Fibroblast of lung (primary cell): ENCODE data around the gene HMCN2. TPM values are rescaled to one million over a fixed set of nuclear protein-coding genes. Genes with fewer than 3 reads are reported as not detected.

Experiments used
- DNase-seq, 2 donors: peaks; one replicate each; pipeline versions ENCODE4 v3.0.0 to v3.0.0-alpha.2; 2010; ENCODE audit warnings: low read depth in 2 of 2
- H2AFZ ChIP-seq: 2 replicates; pipeline ENCODE4 v1.5.1; 2012; ENCODE audit warnings: low read length, control low read depth, inconsistent platforms
- H3K27ac ChIP-seq: 2 replicates; pipeline ENCODE4 v1.5.1; 2011; ENCODE audit warnings: low read length, control low read depth; ENCODE audit not compliant: insufficient read depth
- H3K27me3 ChIP-seq: 2 replicates; pipeline ENCODE4 v1.5.1; 2011; ENCODE audit warnings: mild to moderate bottlenecking, low read length; ENCODE audit not compliant: control insufficient read depth, insufficient read depth
- H3K36me3 ChIP-seq: 2 replicates; pipeline ENCODE4 v1.5.1; 2011; ENCODE audit warnings: low read length; ENCODE audit not compliant: control insufficient read depth, insufficient read depth
- H3K4me1 ChIP-seq: 2 replicates; pipeline ENCODE4 v1.5.1; 2011; ENCODE audit warnings: low read length; ENCODE audit not compliant: control insufficient read depth, insufficient read depth; ENCODE audit errors: extremely low read depth
- H3K4me2 ChIP-seq: 2 replicates; pipeline ENCODE4 v1.5.1; 2011; ENCODE audit warnings: low read length, control low read depth; ENCODE audit not compliant: insufficient read depth; ENCODE audit errors: extremely low read depth
- H3K4me3 ChIP-seq, 4 experiments: fragments of 200-600 bp in 1 of 4; sonication (generic) in 1 of 4; replicated peaks in 1 of 4; 2 replicates each; pipeline ENCODE4 v1.5.1; 2011 to 2016; ENCODE audit warnings: low read length in 4 of 4, low read depth in 3 of 4, mild to moderate bottlenecking in 3 of 4, control low read depth in 2 of 4, inconsistent platforms in 1 of 4, mixed read lengths in 1 of 4; ENCODE audit not compliant: insufficient read depth in 1 of 4; ENCODE audit errors: control extremely low read depth in 1 of 4
- H3K79me2 ChIP-seq: 2 replicates; pipeline ENCODE4 v1.5.1; 2012; ENCODE audit warnings: mild to moderate bottlenecking, low read length, inconsistent platforms; ENCODE audit not compliant: control insufficient read depth, insufficient read depth
- H3K9ac ChIP-seq: 2 replicates; pipeline ENCODE4 v1.5.1; 2011; ENCODE audit warnings: mild to moderate bottlenecking, low read length, control low read depth; ENCODE audit not compliant: insufficient read depth
- H3K9me3 ChIP-seq: 2 replicates; pipeline ENCODE4 v1.5.1; 2012; ENCODE audit warnings: low read depth, low read length; ENCODE audit not compliant: control insufficient read depth, insufficient read depth
- H4K20me1 ChIP-seq: 2 replicates; pipeline ENCODE4 v1.5.1; 2011; ENCODE audit warnings: low read length; ENCODE audit not compliant: control insufficient read depth, insufficient read depth; ENCODE audit errors: extremely low read depth
- EZH2 ChIP-seq: IDR thresholded peaks from 2 replicates; pipeline ENCODE4 v1.5.1; 2012; ENCODE audit warnings: low read length, control low read depth, mild to moderate bottlenecking; ENCODE audit errors: missing control alignments
- polyA plus RNA-seq, 2 donors: library from polyadenylated mRNA; depleted of rRNA in 1 of 2; stranded (reverse) in 1 of 2; unstranded in 1 of 2; fragments of >200 nt; gene quantifications; 2 replicates each; pipeline ENCODE4 v1.2.1, GENCODE V29; 2011 to 2012; ENCODE audit warnings: missing spikeins in 1 of 2
- total RNA-seq: library from RNA; depleted of rRNA; stranded (reverse); fragments of >200 nt; gene quantifications from 2 replicates; pipeline ENCODE4 v1.2.1, GENCODE V29; 2014
- TF ChIP-seq, protein P1 (sequence below), 2 donors: IDR thresholded peaks in 1 of 2; conservative IDR thresholded peaks in 1 of 2; 1 replicate in 1 of 2; 2 replicates in 1 of 2; pipeline ENCODE4 v1.5.1; 2011 to 2012; ENCODE audit warnings: low read length in 2 of 2, control low read depth in 1 of 2, inconsistent platforms in 1 of 2, low read depth in 1 of 2, mild to moderate bottlenecking in 1 of 2

The HMCN2 gene
- total and polyA plus RNA-seq, 2 donors (not counting 1 experiment from before 2014, with no cell fraction given): under 0.01 TPM; not detected in 1

- no peak overlapping the region for H2AFZ ChIP-seq
- H4K20me1 ChIP-seq: no peaks in the 10 kb centered on the region
- no peaks in the 10 kb centered on the region for H3K27me3 ChIP-seq
- H3K9me3 ChIP-seq: no peaks in the 10 kb centered on the region
- TF ChIP-seq EZH2: no peak
- TF ChIP-seq, protein P1, sequence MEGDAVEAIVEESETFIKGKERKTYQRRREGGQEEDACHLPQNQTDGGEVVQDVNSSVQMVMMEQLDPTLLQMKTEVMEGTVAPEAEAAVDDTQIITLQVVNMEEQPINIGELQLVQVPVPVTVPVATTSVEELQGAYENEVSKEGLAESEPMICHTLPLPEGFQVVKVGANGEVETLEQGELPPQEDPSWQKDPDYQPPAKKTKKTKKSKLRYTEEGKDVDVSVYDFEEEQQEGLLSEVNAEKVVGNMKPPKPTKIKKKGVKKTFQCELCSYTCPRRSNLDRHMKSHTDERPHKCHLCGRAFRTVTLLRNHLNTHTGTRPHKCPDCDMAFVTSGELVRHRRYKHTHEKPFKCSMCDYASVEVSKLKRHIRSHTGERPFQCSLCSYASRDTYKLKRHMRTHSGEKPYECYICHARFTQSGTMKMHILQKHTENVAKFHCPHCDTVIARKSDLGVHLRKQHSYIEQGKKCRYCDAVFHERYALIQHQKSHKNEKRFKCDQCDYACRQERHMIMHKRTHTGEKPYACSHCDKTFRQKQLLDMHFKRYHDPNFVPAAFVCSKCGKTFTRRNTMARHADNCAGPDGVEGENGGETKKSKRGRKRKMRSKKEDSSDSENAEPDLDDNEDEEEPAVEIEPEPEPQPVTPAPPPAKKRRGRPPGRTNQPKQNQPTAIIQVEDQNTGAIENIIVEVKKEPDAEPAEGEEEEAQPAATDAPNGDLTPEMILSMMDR (conservative IDR thresholded peaks at IDR 0.05 in 1 of 2, IDR thresholded peaks at IDR 0.05 in 1 of 2; ENCODE audit: low read depth in 1 of 2, low read length in 2 of 2): no peak
- DNase-seq: no peak
- no peak overlapping the region for H3K9ac ChIP-seq
- no peaks in the 10 kb centered on the region for H3K79me2 ChIP-seq
- H3K4me3 ChIP-seq: no peak overlapping the region
- H3K4me2 ChIP-seq: no peak overlapping the region
- H3K36me3 ChIP-seq: no peaks in the 10 kb centered on the region
- H3K4me1 ChIP-seq: no peaks in the 10 kb centered on the region
- H3K27ac ChIP-seq: no peak overlapping the region
Observed at GRCh38 chr9:130461731-130462130, 196.2 kb downstream of the HMCN2 start.

- H3K27me3 ChIP-seq: no peaks in the 10 kb centered on the region
- H3K4me3 ChIP-seq: no peak overlapping the region
- H3K9me3 ChIP-seq: no peaks in the 10 kb centered on the region
- DNase-seq: no peak
- H3K79me2 ChIP-seq: no peaks in the 10 kb centered on the region
- no peaks in the 10 kb centered on the region for H3K4me1 ChIP-seq
- H4K20me1 ChIP-seq: no peaks in the 10 kb centered on the region
- H3K27ac ChIP-seq: no peak overlapping the region
- H2AFZ ChIP-seq: no peak overlapping the region
- no peak overlapping the region for H3K4me2 ChIP-seq
- H3K9ac ChIP-seq: no peak overlapping the region
- TF ChIP-seq, protein P1 (conservative IDR thresholded peaks at IDR 0.05 in 1 of 2, IDR thresholded peaks at IDR 0.05 in 1 of 2; ENCODE audit: low read depth in 1 of 2, low read length in 2 of 2): no peak
- TF ChIP-seq EZH2: no peak
- H3K36me3 ChIP-seq: no peaks in the 10 kb centered on the region
Observed at GRCh38 chr9:130462685-130463540, 197.4 kb downstream of the HMCN2 start.

DNA sequence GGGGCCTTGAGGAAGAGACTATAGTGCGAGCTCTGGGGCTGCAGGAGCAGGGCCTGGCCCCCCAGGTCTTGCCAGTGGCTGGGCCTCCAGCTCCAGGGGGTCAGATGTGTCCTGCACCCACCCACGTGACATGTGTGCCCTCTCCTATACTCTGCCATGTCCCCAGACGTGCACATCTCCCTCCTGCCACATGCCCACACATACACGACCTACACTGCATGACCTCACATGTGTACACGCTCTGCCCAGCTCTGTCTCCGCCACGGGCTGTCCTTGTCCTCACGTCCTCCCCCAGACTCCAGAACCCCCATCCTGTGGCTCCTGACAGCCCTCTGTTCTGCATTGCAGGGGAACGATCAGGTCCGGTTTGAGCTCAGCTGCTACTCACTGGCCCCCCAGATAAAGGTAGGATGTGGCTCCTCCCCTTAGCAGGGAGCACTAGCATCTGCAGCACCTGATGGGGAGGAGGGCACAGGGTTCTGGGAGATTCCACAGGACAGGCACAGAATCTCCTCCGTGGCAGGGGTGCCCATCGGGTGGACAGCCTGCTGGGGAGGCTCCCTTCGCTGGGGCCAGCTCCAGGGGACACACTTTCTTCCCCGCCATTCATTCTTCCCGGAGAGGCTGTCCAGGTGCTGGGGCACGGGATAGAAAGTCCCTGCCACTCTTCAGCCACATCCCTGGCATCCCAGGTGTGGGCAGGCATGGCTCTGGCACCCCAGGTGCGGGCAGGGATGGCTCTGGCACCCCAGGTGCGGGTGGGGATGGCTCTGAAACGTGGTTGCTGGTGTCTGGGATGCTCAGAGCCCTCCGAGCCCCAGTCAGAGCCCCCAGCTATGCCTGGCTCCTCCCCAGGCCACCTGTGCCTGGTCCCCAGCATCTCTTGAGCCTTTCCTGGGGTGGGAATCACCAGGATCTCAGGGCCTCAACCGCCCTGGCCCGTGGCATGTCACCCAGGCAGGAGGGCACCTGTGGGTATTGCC, 198.5 kb downstream of the HMCN2 start:
- Histone ChIP-seq H3K9ac (no peak overlapping the region), H4K20me1 (no peaks in the 10 kb centered on the region), H3K36me3 (no peaks in the 10 kb centered on the region), H3K79me2 (no peaks in the 10 kb centered on the region), H3K4me3 (no peak overlapping the region), H3K27ac (no peak overlapping the region), H3K4me2 (no peak overlapping the region), H3K9me3 (no peaks in the 10 kb centered on the region), H2AFZ (no peak overlapping the region), H3K27me3 (no peaks in the 10 kb centered on the region), H3K4me1 (no peaks in the 10 kb centered on the region)
- TF ChIP-seq, protein P1 (conservative IDR thresholded peaks at IDR 0.05 in 1 of 2, IDR thresholded peaks at IDR 0.05 in 1 of 2; ENCODE audit: low read depth in 1 of 2, low read length in 2 of 2): no peak
- no peak for TF ChIP-seq EZH2
- DNase-seq: no peak
